Motor neuron (in vitro differentiated cells): ENCODE data around the gene CDH9. TPM values are rescaled to one million over a fixed set of nuclear protein-coding genes. Genes with fewer than 3 reads are reported as not detected.

Source experiments
- ATAC-seq, 8 experiments: fragments of 200-7000 bp; cut with Tn5 transposase; replicated peaks in 6 of 8; 2 replicates each; pipeline ENCODE4 v1.8.0; 2021; ENCODE audit warnings: mild to moderate bottlenecking in 8 of 8, moderate library complexity in 8 of 8
- H3K27ac ChIP-seq, 2 donors: fragments of 250-450 bp; sonication (Bioruptor Pico); 2 replicates each; pipeline ENCODE4 v1.9.0; 2021; ENCODE audit warnings: antibody characterized with exemption in 2 of 2, mild to moderate bottlenecking in 2 of 2, moderate library complexity in 1 of 2
- H3K4me1 ChIP-seq, 2 donors: fragments of 250-450 bp; sonication (Bioruptor Pico); replicated peaks in 1 of 2; 2 replicates each; pipeline ENCODE4 v1.6.1; 2021; ENCODE audit warnings: antibody characterized with exemption in 2 of 2, mild to moderate bottlenecking in 2 of 2, moderate library complexity in 1 of 2
- H3K4me3 ChIP-seq, 5 donors: fragments of 250-450 bp; sonication (Bioruptor Pico); 2 replicates each; pipeline ENCODE4 v1.9.0; 2021; ENCODE audit warnings: antibody characterized with exemption in 5 of 5, mild to moderate bottlenecking in 5 of 5, moderate library complexity in 4 of 5
- WGBS, 10 experiments: fragments of 450-650 bp; shearing (Covaris generic); methylation state at CpG; one replicate each; pipeline ENCODE4 v1.0.0; 2022; 5-methylcytosine and 5-hydroxymethylcytosine counted together
- in situ Hi-C, 9 experiments: fragments of 400-800 bp; cut with MboI; loops; one replicate each; pipeline ENCODE4 v1.15.0; 2021; ENCODE audit warnings: low sequenced_read_pairs in 9 of 9, low pct_unique_long_range_greater_than_20kb in 2 of 9; ENCODE audit not compliant: unreplicated experiment in 9 of 9
- total RNA-seq, 8 experiments: library from RNA; unstranded; fragments of 300-600 nt; gene quantifications; 2 replicates each; pipeline versions ENCODE4 v1.2.3 to v1.2.4, GENCODE V29; 2022

CDH9 gene, protein sequence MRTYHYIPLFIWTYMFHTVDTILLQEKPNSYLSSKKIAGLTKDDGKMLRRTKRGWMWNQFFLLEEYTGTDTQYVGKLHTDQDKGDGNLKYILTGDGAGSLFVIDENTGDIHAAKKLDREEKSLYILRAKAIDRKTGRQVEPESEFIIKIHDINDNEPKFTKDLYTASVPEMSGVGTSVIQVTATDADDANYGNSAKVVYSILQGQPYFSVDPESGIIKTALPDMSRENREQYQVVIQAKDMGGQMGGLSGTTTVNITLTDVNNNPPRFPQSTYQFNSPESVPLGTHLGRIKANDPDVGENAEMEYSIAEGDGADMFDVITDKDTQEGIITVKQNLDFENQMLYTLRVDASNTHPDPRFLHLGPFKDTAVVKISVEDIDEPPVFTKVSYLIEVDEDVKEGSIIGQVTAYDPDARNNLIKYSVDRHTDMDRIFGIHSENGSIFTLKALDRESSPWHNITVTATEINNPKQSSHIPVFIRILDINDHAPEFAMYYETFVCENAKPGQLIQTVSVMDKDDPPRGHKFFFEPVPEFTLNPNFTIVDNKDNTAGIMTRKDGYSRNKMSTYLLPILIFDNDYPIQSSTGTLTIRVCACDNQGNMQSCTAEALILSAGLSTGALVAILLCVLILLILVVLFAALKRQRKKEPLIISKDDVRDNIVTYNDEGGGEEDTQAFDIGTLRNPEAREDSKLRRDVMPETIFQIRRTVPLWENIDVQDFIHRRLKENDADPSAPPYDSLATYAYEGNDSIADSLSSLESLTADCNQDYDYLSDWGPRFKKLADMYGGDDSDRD
- total RNA-seq, result 10 to 100 TPM in 2 of 8 experiments, 1 to 10 TPM in 3, under 1 TPM in 3; 0.24 to 25.1 (median 1.1) TPM

DNA sequence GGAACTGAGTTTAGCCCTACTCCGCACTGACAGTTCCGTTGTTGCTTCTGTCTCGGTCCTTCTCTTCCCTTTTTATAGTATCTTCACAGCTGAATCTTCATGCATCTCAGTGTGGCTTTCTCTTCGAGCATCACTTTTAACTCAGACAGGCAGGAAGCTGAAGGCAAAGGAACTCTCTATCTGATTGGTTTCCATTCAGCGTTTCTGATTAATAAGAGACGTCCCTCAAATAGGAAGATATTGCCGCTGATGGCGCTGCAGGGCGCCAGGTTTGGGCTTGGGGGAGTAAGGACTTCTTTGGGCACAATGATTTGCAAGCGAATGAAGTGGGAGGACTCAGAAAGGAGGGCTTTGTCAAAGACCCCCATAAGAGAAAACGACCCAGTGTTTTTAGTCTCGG, at the start of gene CDH9:
TSS of gene CDH9 (minus strand) at position 111 of the 400 bp plus-strand sequence. CDS start 50,253 bp downstream, outside the sequence.
- ATAC-seq, result peak in 6 of 8 experiments; percentile 21 to 60 (median 48)
- Histone ChIP-seq H3K4me3 (peak within 1 kb of the TSS; percentile 12 to 26 (median 19)), H3K4me1 (peaks cover 2 to 4% of the 10 kb centered on the region in 2 donors), H3K27ac (no peak within 1 kb of the TSS)
- WGBS, 10 experiments, result 0 to 19% (median 8%) methylated on average over 4 to 12 of the region's 12 CpGs; no CpG with 5 or more reads in 1 of the 10 experiments
- in situ Hi-C loops, result no loop called here

- in situ Hi-C loops, result no loop called here
- no peak for ATAC-seq
- no peak overlapping the region for H3K27ac ChIP-seq
- H3K4me3 ChIP-seq, result no peak overlapping the region
- H3K4me1 ChIP-seq, result peaks cover 3 to 9% of the 10 kb centered on the region in 2 donors
- WGBS, 10 experiments, result 0 to 46% (median 30%) methylated on average over 1 to 2 of the region's 2 CpGs; no CpG with 5 or more reads in 3 of the 10 experiments
Observed at GRCh38 chr5:27087747-27088146, 49.4 kb upstream of the CDH9 start.

DNA sequence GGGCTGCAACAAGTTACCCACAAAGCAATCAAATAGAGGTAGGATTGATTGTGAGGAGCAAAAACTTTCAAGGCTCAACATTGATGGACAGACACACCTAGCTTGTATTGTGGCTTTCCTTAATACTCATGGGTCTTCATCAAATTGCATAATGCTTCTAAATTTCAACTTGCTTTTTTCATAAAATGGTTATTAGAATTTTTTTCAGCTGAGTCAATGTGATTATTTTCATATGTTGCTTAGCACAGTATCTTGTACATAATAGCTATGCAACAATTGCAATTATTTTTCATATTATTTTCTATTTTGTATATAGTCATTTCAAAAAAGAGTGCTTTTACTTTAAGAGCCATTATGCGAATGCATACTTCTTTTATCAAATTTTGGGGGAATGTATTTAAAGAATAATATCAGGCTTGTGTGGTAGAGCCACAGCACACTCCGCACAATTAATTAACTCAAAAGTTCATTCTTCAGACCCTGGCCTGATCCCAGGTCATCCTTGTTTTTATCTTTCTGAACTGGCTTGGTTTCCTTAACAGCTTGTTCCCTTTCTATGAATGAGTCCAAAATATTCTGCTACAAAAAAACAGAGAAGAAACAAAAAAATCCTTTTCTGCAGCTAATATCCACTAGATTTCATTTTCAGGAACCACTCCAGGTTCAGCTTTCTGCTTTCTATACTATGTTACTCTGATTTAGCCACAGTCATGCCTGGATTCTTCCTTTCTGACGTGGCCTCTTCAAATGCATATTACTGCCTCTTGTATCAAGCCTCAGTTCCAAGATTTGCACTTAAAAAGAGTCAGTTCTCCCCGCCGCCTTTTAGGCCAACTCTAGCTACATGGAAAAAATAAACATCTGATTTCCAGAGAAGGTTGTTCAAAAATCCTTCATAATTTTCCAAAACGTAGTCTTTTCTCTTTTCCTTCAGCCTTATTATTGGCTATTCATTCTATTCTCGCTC, 45.3 kb upstream of the CDH9 start:
- Histone ChIP-seq H3K4me1 (peaks cover 3 to 9% of the 10 kb centered on the region in 2 donors), H3K27ac (peak overlapping the region in 1 of 2 donors; percentile 35), H3K4me3 (no peak overlapping the region)
- peak in 5 of 8 experiments; percentile 46 to 51 (median 50) for ATAC-seq
- whole genome bisulfite sequencing, 10 experiments, result 8 to 71% (median 29%) methylated on average over 2 to 7 of the region's 7 CpGs
- in situ Hi-C loops, result no loop called here

DNA sequence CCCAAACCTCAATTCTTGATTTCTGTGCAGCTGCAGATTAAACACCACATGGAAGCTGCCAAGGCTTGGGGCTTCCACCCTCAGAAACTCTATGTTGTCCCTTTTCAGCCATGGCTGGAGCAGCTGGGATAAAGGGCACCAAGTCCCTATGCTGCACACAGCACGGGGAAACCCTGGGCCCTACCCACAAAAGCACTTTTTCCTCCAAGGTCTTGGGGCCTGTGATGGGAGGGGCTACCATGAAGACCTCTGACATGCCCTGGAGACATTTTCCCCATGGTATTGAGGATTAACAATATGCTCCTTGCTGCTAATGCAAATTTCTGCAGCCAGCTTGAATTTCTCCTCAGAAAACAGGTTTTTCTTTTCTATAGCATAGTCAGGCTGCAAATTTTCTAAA, 41.8 kb upstream of the CDH9 start:
- ATAC-seq, result no peak
- in situ Hi-C loops, result no loop called here
- Histone ChIP-seq H3K27ac (no peak overlapping the region), H3K4me3 (no peak overlapping the region), H3K4me1 (peaks cover 0 to 9% of the 10 kb centered on the region in 2 donors)
- WGBS, 10 experiments, result 14 to 63% (median 60%) methylated on average over 1 of the region's 1 CpG; no CpG with 5 or more reads in 7 of the 10 experiments

- Histone ChIP-seq H3K27ac (no peak overlapping the region), H3K4me3 (no peak overlapping the region), H3K4me1 (no peaks in the 10 kb centered on the region)
- whole genome bisulfite sequencing, 10 experiments, result 10 to 96% (median 58%) methylated on average over 1 to 2 of the region's 2 CpGs; no CpG with 5 or more reads in 2 of the 10 experiments
- no peak for ATAC-seq
- in situ Hi-C loops, result no loop called here
Observed at GRCh38 chr5:27062451-27062850, 24.1 kb upstream of the CDH9 start.

- in situ Hi-C loops, result no loop called here
- no peak overlapping the region for H3K27ac ChIP-seq
- no peak for ATAC-seq
- H3K4me3 ChIP-seq, result no peak overlapping the region
- no peaks in the 10 kb centered on the region for H3K4me1 ChIP-seq
Observed at GRCh38 chr5:27048510-27048909, 10.1 kb upstream of the CDH9 start.

DNA sequence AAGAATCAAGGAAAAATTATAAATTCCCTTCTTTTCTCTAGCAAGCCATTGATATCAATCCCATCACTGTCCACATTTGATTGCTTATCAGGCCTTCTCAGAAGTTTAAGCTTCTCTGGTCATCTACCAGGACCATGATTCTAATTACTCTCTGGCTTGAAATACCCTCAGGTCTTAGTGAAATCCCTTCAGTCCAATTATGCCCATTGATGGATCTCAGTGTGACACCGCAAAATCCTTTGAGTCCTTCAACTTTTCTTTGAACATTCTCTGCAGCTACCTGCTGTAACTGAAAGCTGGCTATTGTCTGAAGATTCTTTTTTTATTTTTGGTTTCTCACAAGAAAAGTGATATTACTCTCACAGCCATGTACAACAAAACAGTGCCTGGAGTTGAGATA, 3.0 kb upstream of the CDH9 start:
- Histone ChIP-seq H3K27ac (no peak overlapping the region), H3K4me1 (peaks cover 2 to 4% of the 10 kb centered on the region in 2 donors)
- 0 to 100% (median 90%) methylated on average over 1 of the region's 1 CpG; no CpG with 5 or more reads in 4 of the 10 experiments for WGBS, 10 experiments

GRCh38 chr5:27034565-27034964, 3.8 kb downstream of the CDH9 start:
- H3K4me3 ChIP-seq, result no peak overlapping the region
- in situ Hi-C loops, result no loop called here
- ATAC-seq, result peak in 6 of 8 experiments; percentile 57 to 89 (median 68)
- H3K27ac ChIP-seq, result no peak overlapping the region
- 0 to 40% (median 13%) methylated on average over 1 of the region's 1 CpG; no CpG with 5 or more reads in 3 of the 10 experiments for WGBS, 10 experiments
- peaks cover 2 to 4% of the 10 kb centered on the region in 2 donors for H3K4me1 ChIP-seq

More for the DNA sequence above, 3.0 kb upstream of the CDH9 start:
- no peak for ATAC-seq
- in situ Hi-C loops, result no loop called here
- no peak overlapping the region for H3K4me3 ChIP-seq

DNA sequence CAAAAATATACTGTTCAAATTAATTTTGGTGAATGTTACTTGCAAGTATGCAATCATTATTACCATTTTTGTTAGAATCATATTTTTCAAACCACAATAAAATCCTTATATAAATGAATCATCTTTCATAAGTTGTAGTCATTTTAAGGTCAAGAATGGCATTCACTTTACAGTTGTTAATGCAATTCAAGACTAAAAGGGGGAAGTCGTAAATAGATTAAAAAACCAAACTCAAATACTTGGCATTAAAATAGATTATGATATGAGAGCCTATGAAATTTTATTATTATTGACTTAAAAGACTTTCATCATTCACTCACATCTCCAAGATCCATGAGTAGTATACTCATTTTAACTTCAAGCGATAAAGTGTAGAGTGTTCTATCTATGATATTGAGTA, 11.6 kb downstream of the CDH9 start:
- WGBS, 10 experiments, result 0 to 100% (median 92%) methylated on average over 1 to 2 of the region's 2 CpGs
- Histone ChIP-seq H3K27ac (no peak overlapping the region), H3K4me1 (no peaks in the 10 kb centered on the region), H3K4me3 (no peak overlapping the region)
- in situ Hi-C loops, result no loop called here
- no peak for ATAC-seq

GRCh38 chr5:27026063-27026462, 12.3 kb downstream of the CDH9 start:
- H3K4me3 ChIP-seq, result no peak overlapping the region
- in situ Hi-C loops, result no loop called here
- H3K4me1 ChIP-seq, result no peaks in the 10 kb centered on the region
- H3K27ac ChIP-seq, result no peak overlapping the region
- WGBS, 10 experiments, result 0 to 100% (median 63%) methylated on average over 1 of the region's 1 CpG
- ATAC-seq, result no peak

- Histone ChIP-seq H3K4me1 (no peaks in the 10 kb centered on the region), H3K27ac (no peak overlapping the region), H3K4me3 (no peak overlapping the region)
- no peak for ATAC-seq
- in situ Hi-C loops, result no loop called here
- 0 to 100% (median 91%) methylated on average over 1 of the region's 1 CpG; no CpG with 5 or more reads in 1 of the 10 experiments for WGBS, 10 experiments
Observed at GRCh38 chr5:27021471-27021870, 16.9 kb downstream of the CDH9 start.

DNA sequence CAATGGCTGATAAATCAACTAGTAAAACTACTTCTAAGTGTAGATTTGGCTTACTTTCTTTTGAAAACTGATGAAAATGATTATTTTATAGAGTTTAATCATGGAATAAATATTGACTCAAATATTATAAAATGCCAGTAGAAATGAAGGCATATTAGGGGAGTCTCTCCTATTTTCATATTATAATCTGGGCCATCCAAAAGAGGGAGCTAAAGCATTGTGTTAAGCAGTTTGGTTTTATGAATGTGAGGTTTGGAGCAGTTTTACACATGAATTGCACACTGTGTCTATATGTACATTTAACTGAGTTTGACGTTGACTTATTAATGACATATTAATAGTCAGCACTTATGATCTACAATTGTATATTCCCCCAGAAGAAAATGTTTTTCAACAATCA, 17.4 kb downstream of the CDH9 start:
- 0 to 100% (median 46%) methylated on average over 1 of the region's 1 CpG; no CpG with 5 or more reads in 1 of the 10 experiments for WGBS, 10 experiments
- in situ Hi-C loops, result no loop called here
- ATAC-seq, result peak in 4 of 8 experiments; percentile 54 to 56 (median 54)

More for the DNA sequence above, 17.4 kb downstream of the CDH9 start:
- H3K27ac ChIP-seq, result no peak overlapping the region
- H3K4me3 ChIP-seq, result no peak overlapping the region
- no peaks in the 10 kb centered on the region for H3K4me1 ChIP-seq
